Uterus (tissue), 4 donors: ENCODE measurements around the gene GIGYF2. TPM values are rescaled to one million over a fixed set of nuclear protein-coding genes. Genes with fewer than 3 reads are reported as not detected.

Experiments used
- DNase-seq, 2 donors: peaks; one replicate each; pipeline ENCODE4 v3.0.0-alpha.2; 2019 to 2020
- H3K27ac ChIP-seq, 2 donors: fragments of 200-600 bp; sonication (generic); 1 replicate in 1 of 2; 2 replicates in 1 of 2; pipeline ENCODE4 v1.5.1; 2016 to 2018
- H3K27me3 ChIP-seq, 2 donors: fragments of 200-600 bp; sonication (generic); one replicate each; pipeline ENCODE4 v1.5.1; 2018 to 2019; ENCODE audit warnings: control low read depth in 1 of 2
- H3K36me3 ChIP-seq, 2 donors: fragments of 200-600 bp; sonication (generic); one replicate each; pipeline ENCODE4 v1.5.1; 2019; ENCODE audit warnings: control low read depth in 1 of 2
- H3K4me1 ChIP-seq, 2 donors: fragments of 200-600 bp; sonication (generic); one replicate each; pipeline ENCODE4 v1.5.1; 2018 to 2019; ENCODE audit warnings: control low read depth in 1 of 2
- H3K4me3 ChIP-seq, 2 donors: fragments of 200-600 bp; sonication (generic); 1 replicate in 1 of 2; 2 replicates in 1 of 2; pipeline ENCODE4 v1.5.1; 2018 to 2019; ENCODE audit warnings: mild to moderate bottlenecking in 1 of 2
- H3K9me3 ChIP-seq, 2 donors: fragments of 200-600 bp; sonication (generic); one replicate each; pipeline ENCODE4 v1.5.1; 2019; ENCODE audit warnings: control low read depth in 1 of 2
- CTCF ChIP-seq, 4 experiments: fragments of 200-600 bp in 2 of 4; fragments of 450-650 bp in 2 of 4; sonication (generic) in 2 of 4; IDR thresholded peaks; one replicate each; pipeline ENCODE4 v1.5.1; 2016 to 2019; ENCODE audit warnings: antibody characterized with exemption in 4 of 4, mild to moderate bottlenecking in 2 of 4, moderate library complexity in 1 of 4
- POLR2A ChIP-seq, 2 donors: fragments of 450-650 bp; IDR thresholded peaks; one replicate each; pipeline ENCODE4 v1.6.1; 2016; ENCODE audit warnings: antibody characterized with exemption in 2 of 2, mild to moderate bottlenecking in 1 of 2, moderate library complexity in 1 of 2
- intact Hi-C: fragments of 100-400 bp; cut with DNase I; formaldehyde crosslinking; loops from one replicate; pipeline ENCODE4 v1.15.1; 2023; ENCODE audit warnings: low total_unique reads
- total RNA-seq, 4 donors: library from RNA; depleted of rRNA in 3 of 4; stranded (reverse); fragments of >200 nt in 3 of 4; gene quantifications; one replicate each; pipeline versions ENCODE4 v1.1.0 to v1.2.4, GENCODE V29; 2014 to 2023
- donor health status: DM: yes; HTN: yes; CAD: no.

Gene GIGYF2
- total RNA-seq, 4 donors from 2014 or later: 16.5 to 125 (median 97.3) TPM

- no peak for DNase-seq
- no peak overlapping the region for H3K4me3 ChIP-seq
- H3K27ac ChIP-seq: no peak overlapping the region
- intact Hi-C loops: no loop called here
- H3K9me3 ChIP-seq: no peaks in the 10 kb centered on the region
- TF ChIP-seq POLR2A (IDR thresholded peaks at IDR 0.05) (no peak), CTCF (IDR thresholded peaks at IDR 0.05) (no peak)
- no peaks in the 10 kb centered on the region for H3K4me1 ChIP-seq
- H3K27me3 ChIP-seq: no peaks in the 10 kb centered on the region
- H3K36me3 ChIP-seq: no peaks in the 10 kb centered on the region
Measured at GRCh38 chr2:232888099-232888836, 191.1 kb downstream of the GIGYF2 start.

GRCh38 chr2:232888839-232889529, 191.9 kb downstream of the GIGYF2 start:
- no peaks in the 10 kb centered on the region for H3K9me3 ChIP-seq
- TF ChIP-seq POLR2A (IDR thresholded peaks at IDR 0.05) (no peak), CTCF (IDR thresholded peaks at IDR 0.05) (no peak)
- intact Hi-C loops: no loop called here
- no peaks in the 10 kb centered on the region for H3K36me3 ChIP-seq
- no peak overlapping the region for H3K27ac ChIP-seq
- H3K4me1 ChIP-seq: no peaks in the 10 kb centered on the region
- no peak overlapping the region for H3K4me3 ChIP-seq
- no peak for DNase-seq
- no peaks in the 10 kb centered on the region for H3K27me3 ChIP-seq

- intact Hi-C loops: no loop called here
- no peaks in the 10 kb centered on the region for H3K4me1 ChIP-seq
- H3K27me3 ChIP-seq: no peaks in the 10 kb centered on the region
- H3K4me3 ChIP-seq: no peak overlapping the region
- no peak overlapping the region for H3K27ac ChIP-seq
- DNase-seq: no peak
- no peak for TF ChIP-seq CTCF (IDR thresholded peaks at IDR 0.05)
- TF ChIP-seq POLR2A (IDR thresholded peaks at IDR 0.05): no peak
- no peaks in the 10 kb centered on the region for H3K36me3 ChIP-seq
- H3K9me3 ChIP-seq: no peaks in the 10 kb centered on the region
Measured at GRCh38 chr2:232889876-232890401, 192.8 kb downstream of the GIGYF2 start.

- Histone ChIP-seq H3K36me3 (no peaks in the 10 kb centered on the region), H3K27me3 (no peaks in the 10 kb centered on the region), H3K4me3 (no peak overlapping the region), H3K27ac (no peak overlapping the region), H3K4me1 (no peaks in the 10 kb centered on the region), H3K9me3 (no peaks in the 10 kb centered on the region)
- intact Hi-C loops: no loop called here
- no peak for DNase-seq
- no peak for TF ChIP-seq POLR2A (IDR thresholded peaks at IDR 0.05)
- no peak for TF ChIP-seq CTCF (IDR thresholded peaks at IDR 0.05)
Measured at GRCh38 chr2:232890536-232890895, 193.4 kb downstream of the GIGYF2 start.
